ENCODE results near the gene SPON2.

Gene SPON2

DNA sequence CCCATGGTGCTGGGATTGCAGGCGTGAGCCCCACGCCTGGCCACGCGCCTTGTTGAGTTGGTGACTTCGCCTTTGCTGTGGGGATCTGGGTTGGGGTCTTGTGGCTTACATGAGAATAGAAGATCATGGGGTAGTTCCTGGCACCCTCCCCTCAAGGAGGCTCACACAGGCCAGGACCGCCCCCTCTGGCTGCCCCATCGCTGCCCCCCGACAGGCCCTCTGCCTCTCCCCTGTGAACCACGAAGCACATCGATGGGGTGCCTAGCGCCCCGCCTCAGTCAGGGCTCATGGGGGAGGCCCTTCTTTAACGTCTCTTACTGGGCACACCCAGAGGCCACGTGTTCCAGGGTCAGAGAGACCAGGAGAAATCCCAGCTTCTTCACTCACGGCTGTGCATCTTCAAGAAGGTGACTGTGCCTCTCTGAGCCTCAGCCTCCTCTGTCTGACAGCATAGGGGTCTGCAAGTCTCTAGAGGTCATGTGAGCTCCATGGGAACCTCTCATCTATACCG lies 23.6 kb upstream of the SPON2 start:
- in situ Hi-C loops (cut with HindIII; ENCODE audit: low sequenced_read_pairs) = no loop called here
- no peak overlapping the region for H3K4me3 ChIP-seq (ENCODE audit: low read depth, low read length)
- TF ChIP-seq, protein P1, sequence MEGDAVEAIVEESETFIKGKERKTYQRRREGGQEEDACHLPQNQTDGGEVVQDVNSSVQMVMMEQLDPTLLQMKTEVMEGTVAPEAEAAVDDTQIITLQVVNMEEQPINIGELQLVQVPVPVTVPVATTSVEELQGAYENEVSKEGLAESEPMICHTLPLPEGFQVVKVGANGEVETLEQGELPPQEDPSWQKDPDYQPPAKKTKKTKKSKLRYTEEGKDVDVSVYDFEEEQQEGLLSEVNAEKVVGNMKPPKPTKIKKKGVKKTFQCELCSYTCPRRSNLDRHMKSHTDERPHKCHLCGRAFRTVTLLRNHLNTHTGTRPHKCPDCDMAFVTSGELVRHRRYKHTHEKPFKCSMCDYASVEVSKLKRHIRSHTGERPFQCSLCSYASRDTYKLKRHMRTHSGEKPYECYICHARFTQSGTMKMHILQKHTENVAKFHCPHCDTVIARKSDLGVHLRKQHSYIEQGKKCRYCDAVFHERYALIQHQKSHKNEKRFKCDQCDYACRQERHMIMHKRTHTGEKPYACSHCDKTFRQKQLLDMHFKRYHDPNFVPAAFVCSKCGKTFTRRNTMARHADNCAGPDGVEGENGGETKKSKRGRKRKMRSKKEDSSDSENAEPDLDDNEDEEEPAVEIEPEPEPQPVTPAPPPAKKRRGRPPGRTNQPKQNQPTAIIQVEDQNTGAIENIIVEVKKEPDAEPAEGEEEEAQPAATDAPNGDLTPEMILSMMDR (IDR thresholded peaks at IDR 0.05; ENCODE audit: low read depth, low read length, missing control alignments) = no peak
- no peak for DNase-seq (ENCODE audit: low read depth)

DNA sequence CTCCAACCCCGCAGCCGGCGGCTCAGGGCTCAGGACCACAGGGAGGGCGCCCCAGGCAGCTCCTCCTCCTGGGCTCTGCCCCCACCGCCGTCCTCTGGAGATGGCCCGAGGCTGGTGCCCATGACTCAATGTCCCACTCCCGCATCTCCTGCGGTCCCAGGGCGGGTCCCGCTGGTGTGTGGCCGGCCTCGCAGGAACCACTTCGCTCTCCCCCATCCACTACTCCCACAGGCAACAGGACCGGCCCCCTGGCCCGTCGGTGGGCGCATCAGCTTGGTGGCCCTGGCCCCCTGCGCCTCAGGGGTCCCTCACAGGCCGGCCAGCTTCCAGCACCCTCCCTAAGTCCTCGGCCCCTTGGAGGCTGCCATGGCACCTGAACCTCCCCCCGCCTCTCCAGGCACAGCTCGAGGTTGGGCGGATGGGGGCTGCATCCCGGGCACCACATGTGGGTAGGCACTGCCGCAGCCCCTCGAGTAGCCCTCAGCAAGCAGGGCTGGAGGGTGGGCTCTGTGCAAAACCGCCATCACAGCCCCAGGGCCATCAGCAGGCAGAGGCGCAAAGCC lies 22.8 kb upstream of the SPON2 start:
- no peak overlapping the region for H3K4me3 ChIP-seq (ENCODE audit: low read depth, low read length)
- DNase-seq (ENCODE audit: low read depth) = no peak
- in situ Hi-C loops (cut with HindIII; ENCODE audit: low sequenced_read_pairs) = no loop called here
- TF ChIP-seq, protein P1 (IDR thresholded peaks at IDR 0.05; ENCODE audit: low read depth, low read length, missing control alignments) = no peak

DNA sequence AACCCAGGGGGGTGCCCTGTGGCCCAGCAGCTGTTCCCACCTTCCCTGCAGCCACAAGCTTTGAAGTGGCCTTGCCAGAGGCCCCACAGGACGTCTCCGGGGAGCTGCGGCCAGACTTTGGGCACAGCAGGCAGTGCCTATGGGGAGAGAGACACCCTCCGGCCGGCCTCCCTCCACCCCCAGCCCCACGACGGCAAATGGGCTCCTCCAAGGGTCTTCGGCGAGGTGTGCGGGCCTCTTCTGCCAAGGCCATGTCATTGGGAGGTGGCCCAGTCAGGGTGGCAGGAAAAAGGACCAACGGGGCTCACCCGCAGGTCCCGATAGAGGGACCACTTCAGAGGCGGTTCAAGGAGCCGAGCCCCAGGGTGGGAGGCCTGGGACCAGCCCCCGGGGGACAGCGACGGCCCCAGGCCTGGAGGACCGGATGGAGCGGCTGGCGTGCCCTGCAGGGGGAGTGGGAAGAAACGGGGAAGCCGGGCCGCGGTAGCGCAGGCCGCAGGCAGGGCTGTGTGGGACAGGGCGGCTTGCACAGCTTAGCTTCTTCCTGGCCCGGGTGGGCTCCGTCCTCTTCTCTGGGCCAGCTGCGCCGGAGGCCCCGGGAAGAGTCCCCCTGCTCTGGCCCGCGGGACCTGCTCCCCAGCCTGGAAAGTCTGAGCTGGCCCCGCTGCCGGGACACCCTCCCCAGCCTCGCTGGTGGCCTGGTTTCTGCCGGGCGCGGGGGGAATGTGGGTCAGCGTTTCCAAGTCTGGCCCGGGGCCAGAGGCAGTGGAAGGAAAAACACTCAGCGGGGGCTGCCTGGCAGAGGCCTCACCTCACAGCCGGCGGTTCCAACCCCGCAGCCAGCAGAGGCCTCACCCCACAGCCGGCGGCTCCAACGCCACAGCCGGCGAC lies 21.9 kb upstream of the SPON2 start:
- DNase-seq (ENCODE audit: low read depth) = no peak
- H3K4me3 ChIP-seq (ENCODE audit: low read depth, low read length) = no peak overlapping the region
- in situ Hi-C loops (cut with HindIII; ENCODE audit: low sequenced_read_pairs) = no loop called here
- TF ChIP-seq, protein P1 (IDR thresholded peaks at IDR 0.05; ENCODE audit: low read depth, low read length, missing control alignments) = no peak

DNA sequence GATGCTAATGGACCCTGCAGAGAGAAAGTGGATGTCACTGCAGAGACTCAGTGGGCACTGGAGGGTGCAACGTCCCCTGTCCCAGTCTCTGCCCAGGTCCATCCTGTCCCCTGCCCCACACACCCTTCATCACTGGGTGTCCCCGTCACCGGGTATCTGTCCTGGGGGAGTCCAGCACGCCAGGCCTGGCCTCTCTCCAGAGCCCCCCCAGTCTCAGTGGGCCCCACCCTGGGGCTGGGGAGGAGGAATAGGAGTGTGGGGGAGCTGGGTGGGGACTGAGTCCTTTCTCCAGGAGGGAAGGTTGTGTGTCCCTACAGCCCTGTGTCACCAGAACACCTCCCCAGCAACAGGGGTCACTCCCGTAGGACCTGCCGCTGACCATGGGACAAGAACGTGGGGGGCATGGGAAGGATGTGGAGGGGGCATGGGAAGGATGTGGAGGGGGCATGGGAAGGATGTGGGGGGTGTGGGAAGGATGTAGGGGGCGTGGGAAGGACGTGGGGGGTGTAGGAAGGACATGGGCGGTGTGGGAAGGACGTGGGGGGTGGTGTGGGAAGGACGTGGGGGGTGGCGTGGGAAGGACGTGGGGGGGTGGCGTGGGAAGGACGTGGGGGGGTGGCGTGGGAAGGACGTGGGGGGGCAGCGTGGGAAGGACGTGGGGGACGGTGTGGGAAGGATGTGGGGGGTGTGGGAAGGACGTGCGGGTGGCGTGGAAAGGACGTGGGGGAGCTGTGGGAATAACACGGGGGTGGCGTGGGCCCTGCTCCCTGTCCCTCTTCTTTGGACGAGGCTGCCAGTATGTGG lies 21.0 kb upstream of the SPON2 start:
- in situ Hi-C loops (cut with HindIII; ENCODE audit: low sequenced_read_pairs) = no loop called here
- TF ChIP-seq, protein P1 (IDR thresholded peaks at IDR 0.05; ENCODE audit: low read depth, low read length, missing control alignments) = no peak
- DNase-seq (ENCODE audit: low read depth) = no peak
- no peak overlapping the region for H3K4me3 ChIP-seq (ENCODE audit: low read depth, low read length)

- H3K4me3 ChIP-seq (ENCODE audit: low read depth, low read length) = no peak overlapping the region
- no peak for DNase-seq (ENCODE audit: low read depth)
- in situ Hi-C loops (cut with HindIII; ENCODE audit: low sequenced_read_pairs) = no loop called here
- TF ChIP-seq, protein P1 (IDR thresholded peaks at IDR 0.05; ENCODE audit: low read depth, low read length, missing control alignments) = no peak
Observed at GRCh38 chr4:1192493-1193205, 20.3 kb upstream of the SPON2 start.

GRCh38 chr4:1192091-1192492 lies 19.7 kb upstream of the SPON2 start:
- in situ Hi-C loops (cut with HindIII; ENCODE audit: low sequenced_read_pairs) = no loop called here
- peak; percentile 94 for DNase-seq (ENCODE audit: low read depth)
- TF ChIP-seq, protein P1 (IDR thresholded peaks at IDR 0.05; ENCODE audit: low read depth, low read length, missing control alignments) = no peak
- no peak overlapping the region for H3K4me3 ChIP-seq (ENCODE audit: low read depth, low read length)
